Neural cell (in vitro differentiated cells): ENCODE data around the gene SAMD4A. TPM values are rescaled to one million over a fixed set of nuclear protein-coding genes. Genes with fewer than 3 reads are reported as not detected.

Experiments used
- H2AFZ ChIP-seq: fragments of 200-600, 300-800 bp; sonication (generic), shearing (Covaris generic); 2 replicates; pipeline ENCODE4 v1.6.0; 2014; ENCODE audit warnings: low read depth, mild to moderate bottlenecking, antibody characterized with exemption, low read length, moderate library complexity
- H3F3A ChIP-seq: fragments of 200-600 bp; shearing (Covaris generic); 2 replicates; pipeline ENCODE4 v1.6.1; 2016; ENCODE audit warnings: mild to moderate bottlenecking, moderate library complexity, mixed read lengths, antibody characterized with exemption, low read length; ENCODE audit not compliant: insufficient read depth, poor library complexity, severe bottlenecking
- H3K27ac ChIP-seq: fragments of 200-600, 300-800 bp; sonication (generic), shearing (Covaris generic); 2 replicates; pipeline ENCODE4 v1.5.1; 2014; ENCODE audit warnings: mild to moderate bottlenecking, low read length, moderate library complexity
- H3K27me3 ChIP-seq: fragments of 300-800, 200-600 bp; sonication (generic), shearing (Covaris generic); 2 replicates; pipeline ENCODE4 v1.6.0; 2014; ENCODE audit warnings: mild to moderate bottlenecking, low read depth, low read length, moderate library complexity; ENCODE audit not compliant: insufficient read depth
- H3K36me3 ChIP-seq: fragments of 300-800, 200-600 bp; sonication (generic), shearing (Covaris generic); 2 replicates; pipeline ENCODE4 v1.5.1; 2014; ENCODE audit warnings: mild to moderate bottlenecking, antibody characterized with exemption, low read length, moderate library complexity; ENCODE audit not compliant: insufficient read depth
- H3K4me2 ChIP-seq: fragments of 300-800, 200-600 bp; sonication (generic), shearing (Covaris generic); 2 replicates; pipeline ENCODE4 v1.6.0; 2014; ENCODE audit warnings: mild to moderate bottlenecking, low read length
- H3K4me3 ChIP-seq: fragments of 300-800, 200-600 bp; sonication (generic), shearing (Covaris generic); 2 replicates; pipeline ENCODE4 v1.5.1; 2014; ENCODE audit warnings: mild to moderate bottlenecking, low read length, moderate library complexity
- H3K79me2 ChIP-seq: fragments of 200-600 bp; shearing (Covaris generic); replicated peaks from 2 replicates; pipeline ENCODE4 v1.6.0; 2014; ENCODE audit warnings: mild to moderate bottlenecking, low read length, moderate library complexity; ENCODE audit not compliant: insufficient read depth
- H3K9ac ChIP-seq: fragments of 300-800, 200-600 bp; sonication (generic), shearing (Covaris generic); 2 replicates; pipeline ENCODE4 v1.6.1; 2016; ENCODE audit warnings: mild to moderate bottlenecking, low read length, mixed read lengths
- H3K9me2 ChIP-seq: fragments of 200-600 bp; shearing (Covaris generic); 2 replicates; pipeline ENCODE4 v1.6.1; 2016; ENCODE audit warnings: mild to moderate bottlenecking, low read length, mixed read lengths; ENCODE audit not compliant: insufficient read depth
- H3K9me3 ChIP-seq: fragments of 200-600, 300-800 bp; sonication (generic), shearing (Covaris generic); 2 replicates; pipeline ENCODE4 v1.6.1; 2016; ENCODE audit warnings: mild to moderate bottlenecking, mixed run types, low read length, moderate library complexity, mixed read lengths
- H4K20me1 ChIP-seq: fragments of 200-600 bp; shearing (Covaris generic); 2 replicates; pipeline ENCODE4 v1.6.1; 2016; ENCODE audit warnings: mild to moderate bottlenecking, mixed run types; ENCODE audit not compliant: insufficient read depth
- EP300 ChIP-seq: fragments of 450-650 bp; conservative IDR thresholded peaks from 2 replicates; pipeline ENCODE4 v1.6.1; 2014; ENCODE audit warnings: antibody characterized with exemption, mild to moderate bottlenecking, moderate library complexity; ENCODE audit not compliant: poor library complexity, severe bottlenecking
- EZH2 ChIP-seq: fragments of 200-600, 300-800 bp; shearing (Covaris generic), sonication (generic); IDR thresholded peaks from 2 replicates; pipeline ENCODE4 v1.6.1; 2014; ENCODE audit warnings: antibody characterized with exemption, low read length, borderline replicate concordance, mild to moderate bottlenecking; ENCODE audit not compliant: insufficient read depth, poor library complexity, severe bottlenecking
- MXI1 ChIP-seq: fragments of 450-650 bp; conservative IDR thresholded peaks from 2 replicates; pipeline ENCODE4 v1.6.1; 2014; ENCODE audit warnings: antibody characterized with exemption, mild to moderate bottlenecking; ENCODE audit not compliant: poor library complexity, severe bottlenecking
- POLR2AphosphoS5 ChIP-seq: IDR thresholded peaks from 2 replicates; pipeline ENCODE4 v1.6.1; 2012
- RAD21 ChIP-seq: fragments of 450-650 bp; conservative IDR thresholded peaks from 2 replicates; pipeline ENCODE4 v1.6.1; 2014; ENCODE audit warnings: antibody characterized with exemption, mild to moderate bottlenecking, moderate library complexity
- SMC3 ChIP-seq: fragments of 450-650 bp; conservative IDR thresholded peaks from 2 replicates; pipeline ENCODE4 v1.6.1; 2014; ENCODE audit warnings: antibody characterized with exemption, mild to moderate bottlenecking, moderate library complexity; ENCODE audit not compliant: poor library complexity
- TAF1 ChIP-seq: IDR thresholded peaks from 2 replicates; pipeline ENCODE4 v1.6.1; 2012; ENCODE audit warnings: low read depth
- polyA plus RNA-seq: library from polyadenylated mRNA; depleted of rRNA; stranded (reverse); fragments of >200 nt; gene quantifications from 2 replicates; pipeline ENCODE4 v1.2.3, GENCODE V29; 2014
- TF ChIP-seq, protein P1 (sequence below): fragments of 450-650 bp; IDR thresholded peaks from 2 replicates; pipeline ENCODE4 v1.5.1; 2014; ENCODE audit warnings: antibody characterized with exemption, mild to moderate bottlenecking, moderate library complexity; ENCODE audit not compliant: poor library complexity, severe bottlenecking
- TF ChIP-seq, protein P2 (sequence below): IDR thresholded peaks from 2 replicates; pipeline ENCODE4 v1.6.1; 2012; ENCODE audit warnings: borderline replicate concordance

The SAMD4A gene
- polyA plus RNA-seq, 1 donor from 2014 or later: 1.0 TPM

DNA sequence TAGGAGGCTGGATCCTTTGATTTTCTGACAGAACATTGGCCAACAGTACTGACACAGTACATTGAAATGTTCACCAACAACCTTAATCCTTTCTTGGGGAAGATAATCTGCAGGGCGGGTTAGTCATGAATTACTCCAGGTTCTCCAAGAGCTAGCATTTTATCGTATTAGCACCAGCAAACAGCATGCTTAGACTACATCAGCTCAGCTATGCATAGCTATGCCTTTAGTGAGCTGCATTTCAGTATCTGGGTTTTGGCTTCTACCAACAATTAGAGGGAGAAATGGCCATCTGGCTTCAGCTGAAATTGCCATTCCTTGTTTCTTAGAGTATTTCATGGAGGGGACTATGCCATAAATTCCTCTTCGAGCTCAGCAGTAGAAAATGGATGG, 33.8 kb downstream of the SAMD4A start:
- Histone ChIP-seq H3K9me3 (no peaks in the 10 kb centered on the region), H3K79me2 (no peaks in the 10 kb centered on the region), H3K4me2 (no peak overlapping the region), H2AFZ (no peak overlapping the region), H3K27ac (no peak overlapping the region), H3K27me3 (no peaks in the 10 kb centered on the region), H4K20me1 (no peaks in the 10 kb centered on the region), H3K36me3 (no peaks in the 10 kb centered on the region), H3F3A (no peaks in the 10 kb centered on the region), H3K9me2 (no peaks in the 10 kb centered on the region), H3K4me3 (no peak overlapping the region), H3K9ac (no peak overlapping the region)
- TF ChIP-seq POLR2AphosphoS5 (no peak), TAF1 (no peak), MXI1 (no peak), SMC3 (no peak), EP300 (no peak)
- TF ChIP-seq, protein P1, sequence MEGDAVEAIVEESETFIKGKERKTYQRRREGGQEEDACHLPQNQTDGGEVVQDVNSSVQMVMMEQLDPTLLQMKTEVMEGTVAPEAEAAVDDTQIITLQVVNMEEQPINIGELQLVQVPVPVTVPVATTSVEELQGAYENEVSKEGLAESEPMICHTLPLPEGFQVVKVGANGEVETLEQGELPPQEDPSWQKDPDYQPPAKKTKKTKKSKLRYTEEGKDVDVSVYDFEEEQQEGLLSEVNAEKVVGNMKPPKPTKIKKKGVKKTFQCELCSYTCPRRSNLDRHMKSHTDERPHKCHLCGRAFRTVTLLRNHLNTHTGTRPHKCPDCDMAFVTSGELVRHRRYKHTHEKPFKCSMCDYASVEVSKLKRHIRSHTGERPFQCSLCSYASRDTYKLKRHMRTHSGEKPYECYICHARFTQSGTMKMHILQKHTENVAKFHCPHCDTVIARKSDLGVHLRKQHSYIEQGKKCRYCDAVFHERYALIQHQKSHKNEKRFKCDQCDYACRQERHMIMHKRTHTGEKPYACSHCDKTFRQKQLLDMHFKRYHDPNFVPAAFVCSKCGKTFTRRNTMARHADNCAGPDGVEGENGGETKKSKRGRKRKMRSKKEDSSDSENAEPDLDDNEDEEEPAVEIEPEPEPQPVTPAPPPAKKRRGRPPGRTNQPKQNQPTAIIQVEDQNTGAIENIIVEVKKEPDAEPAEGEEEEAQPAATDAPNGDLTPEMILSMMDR: no peak
- TF ChIP-seq, protein P2, sequence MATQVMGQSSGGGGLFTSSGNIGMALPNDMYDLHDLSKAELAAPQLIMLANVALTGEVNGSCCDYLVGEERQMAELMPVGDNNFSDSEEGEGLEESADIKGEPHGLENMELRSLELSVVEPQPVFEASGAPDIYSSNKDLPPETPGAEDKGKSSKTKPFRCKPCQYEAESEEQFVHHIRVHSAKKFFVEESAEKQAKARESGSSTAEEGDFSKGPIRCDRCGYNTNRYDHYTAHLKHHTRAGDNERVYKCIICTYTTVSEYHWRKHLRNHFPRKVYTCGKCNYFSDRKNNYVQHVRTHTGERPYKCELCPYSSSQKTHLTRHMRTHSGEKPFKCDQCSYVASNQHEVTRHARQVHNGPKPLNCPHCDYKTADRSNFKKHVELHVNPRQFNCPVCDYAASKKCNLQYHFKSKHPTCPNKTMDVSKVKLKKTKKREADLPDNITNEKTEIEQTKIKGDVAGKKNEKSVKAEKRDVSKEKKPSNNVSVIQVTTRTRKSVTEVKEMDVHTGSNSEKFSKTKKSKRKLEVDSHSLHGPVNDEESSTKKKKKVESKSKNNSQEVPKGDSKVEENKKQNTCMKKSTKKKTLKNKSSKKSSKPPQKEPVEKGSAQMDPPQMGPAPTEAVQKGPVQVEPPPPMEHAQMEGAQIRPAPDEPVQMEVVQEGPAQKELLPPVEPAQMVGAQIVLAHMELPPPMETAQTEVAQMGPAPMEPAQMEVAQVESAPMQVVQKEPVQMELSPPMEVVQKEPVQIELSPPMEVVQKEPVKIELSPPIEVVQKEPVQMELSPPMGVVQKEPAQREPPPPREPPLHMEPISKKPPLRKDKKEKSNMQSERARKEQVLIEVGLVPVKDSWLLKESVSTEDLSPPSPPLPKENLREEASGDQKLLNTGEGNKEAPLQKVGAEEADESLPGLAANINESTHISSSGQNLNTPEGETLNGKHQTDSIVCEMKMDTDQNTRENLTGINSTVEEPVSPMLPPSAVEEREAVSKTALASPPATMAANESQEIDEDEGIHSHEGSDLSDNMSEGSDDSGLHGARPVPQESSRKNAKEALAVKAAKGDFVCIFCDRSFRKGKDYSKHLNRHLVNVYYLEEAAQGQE: no peak

GRCh38 chr14:54603362-54603761, 36.4 kb downstream of the SAMD4A start:
- no peak overlapping the region for H3K4me2 ChIP-seq
- no peaks in the 10 kb centered on the region for H3K79me2 ChIP-seq
- H3K9me2 ChIP-seq: no peaks in the 10 kb centered on the region
- TF ChIP-seq MXI1 (no peak), EZH2 (no peak)
- H3K9me3 ChIP-seq: no peaks in the 10 kb centered on the region
- H4K20me1 ChIP-seq: no peaks in the 10 kb centered on the region
- H3K27me3 ChIP-seq: no peaks in the 10 kb centered on the region
- no peaks in the 10 kb centered on the region for H3F3A ChIP-seq
- no peak overlapping the region for H2AFZ ChIP-seq
- no peak overlapping the region for H3K9ac ChIP-seq
- no peak overlapping the region for H3K4me3 ChIP-seq
- H3K36me3 ChIP-seq: no peaks in the 10 kb centered on the region
- no peak overlapping the region for H3K27ac ChIP-seq

- Histone ChIP-seq H3F3A (no peaks in the 10 kb centered on the region), H3K36me3 (no peaks in the 10 kb centered on the region), H3K27me3 (no peaks in the 10 kb centered on the region), H3K27ac (no peak overlapping the region), H3K9me3 (no peaks in the 10 kb centered on the region), H2AFZ (no peak overlapping the region), H3K4me3 (no peak overlapping the region), H3K79me2 (no peaks in the 10 kb centered on the region), H3K4me2 (no peak overlapping the region), H4K20me1 (no peaks in the 10 kb centered on the region), H3K9me2 (no peaks in the 10 kb centered on the region), H3K9ac (no peak overlapping the region)
- TF ChIP-seq, protein P1: no peak
- TF ChIP-seq EP300: no peak
- no peak for TF ChIP-seq RAD21
- TF ChIP-seq SMC3: no peak
- TF ChIP-seq TAF1: no peak
- TF ChIP-seq POLR2AphosphoS5: no peak
- TF ChIP-seq, protein P2: no peak
- TF ChIP-seq MXI1: no peak
- no peak for TF ChIP-seq EZH2
These were observed 39.2 kb downstream of the SAMD4A start for GRCh38 chr14:54606178-54606577.
